Measurements from ENCODE around the gene SMCO3. TPM values are rescaled to one million over a fixed set of nuclear protein-coding genes. Genes with fewer than 3 reads are reported as not detected.

The SMCO3 gene
- total and polyA plus RNA-seq, 12 donors: 0.11 to 0.41 (median 0.26) TPM; not detected in 3

DNA sequence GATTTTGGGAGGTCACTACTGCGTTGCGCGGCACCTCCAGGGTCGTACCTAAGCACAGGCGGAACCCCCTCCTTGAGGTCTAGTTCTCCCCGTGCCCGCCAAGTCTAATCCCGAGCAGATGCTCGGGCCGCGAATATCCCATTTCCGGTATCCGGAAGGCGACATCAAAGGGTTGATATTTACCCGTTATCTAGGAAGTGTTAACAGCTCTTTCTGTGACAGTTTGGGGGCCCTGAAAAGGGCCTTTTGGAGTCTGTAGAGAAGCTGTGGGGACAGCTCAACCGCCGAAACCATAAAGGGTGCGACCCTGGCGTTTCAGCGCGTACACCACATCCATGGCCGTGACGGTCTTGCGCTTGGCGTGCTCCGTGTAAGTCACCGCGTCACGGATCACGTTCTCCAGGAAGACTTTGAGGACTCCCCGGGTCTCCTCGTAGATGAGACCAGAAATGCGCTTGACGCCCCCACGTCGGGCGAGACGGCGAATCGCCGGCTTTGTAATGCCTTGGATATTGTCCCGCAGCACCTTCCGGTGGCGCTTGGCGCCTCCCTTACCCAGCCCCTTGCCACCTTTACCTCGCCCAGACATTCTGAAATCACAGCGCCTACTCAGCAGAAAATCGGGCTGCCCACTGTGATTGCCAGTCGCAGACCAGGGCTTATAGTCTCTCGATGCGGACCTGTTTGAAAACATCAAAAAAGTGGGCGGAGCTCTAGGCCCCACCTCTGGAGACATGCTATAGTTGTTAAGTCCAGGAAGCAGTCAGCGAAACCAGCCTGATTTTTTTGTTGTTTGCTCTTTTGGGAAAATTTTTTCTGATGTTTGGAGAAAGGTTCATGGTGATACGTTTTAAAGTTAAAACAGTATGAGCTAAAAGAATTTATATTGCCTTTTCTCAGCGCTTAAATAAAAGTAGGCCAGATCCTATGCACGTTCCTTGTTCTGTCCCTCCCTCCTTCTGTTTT, 43.2 kb downstream of the SMCO3 start:
- H3K4me1 ChIP-seq (replicated peaks in 1 of 2): peaks cover 7 to 29% of the 10 kb centered on the region in 2 donors
- peak; percentile 94 to 99 (median 96) for DNase-seq
- no peaks in the 10 kb centered on the region for H3K27me3 ChIP-seq
- WGBS, 4 donors: 1% methylated on average over 16 to 56 of the region's 56 CpGs
- H3K4me3 ChIP-seq: peak overlapping the region; percentile 65 to 92 (median 81)
- peak overlapping the region; percentile 87 to 99 (median 95) for H3K27ac ChIP-seq
- no peaks in the 10 kb centered on the region for H3K36me3 ChIP-seq (replicated peaks in 1 of 2)
- peak; percentile 97 for TF ChIP-seq POLR2A (IDR thresholded peaks at IDR 0.05)
- TF ChIP-seq, protein P1, sequence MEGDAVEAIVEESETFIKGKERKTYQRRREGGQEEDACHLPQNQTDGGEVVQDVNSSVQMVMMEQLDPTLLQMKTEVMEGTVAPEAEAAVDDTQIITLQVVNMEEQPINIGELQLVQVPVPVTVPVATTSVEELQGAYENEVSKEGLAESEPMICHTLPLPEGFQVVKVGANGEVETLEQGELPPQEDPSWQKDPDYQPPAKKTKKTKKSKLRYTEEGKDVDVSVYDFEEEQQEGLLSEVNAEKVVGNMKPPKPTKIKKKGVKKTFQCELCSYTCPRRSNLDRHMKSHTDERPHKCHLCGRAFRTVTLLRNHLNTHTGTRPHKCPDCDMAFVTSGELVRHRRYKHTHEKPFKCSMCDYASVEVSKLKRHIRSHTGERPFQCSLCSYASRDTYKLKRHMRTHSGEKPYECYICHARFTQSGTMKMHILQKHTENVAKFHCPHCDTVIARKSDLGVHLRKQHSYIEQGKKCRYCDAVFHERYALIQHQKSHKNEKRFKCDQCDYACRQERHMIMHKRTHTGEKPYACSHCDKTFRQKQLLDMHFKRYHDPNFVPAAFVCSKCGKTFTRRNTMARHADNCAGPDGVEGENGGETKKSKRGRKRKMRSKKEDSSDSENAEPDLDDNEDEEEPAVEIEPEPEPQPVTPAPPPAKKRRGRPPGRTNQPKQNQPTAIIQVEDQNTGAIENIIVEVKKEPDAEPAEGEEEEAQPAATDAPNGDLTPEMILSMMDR (IDR thresholded peaks at IDR 0.05): no peak
- intact Hi-C loops (cut with DNase I): no loop called here
- H3K9me3 ChIP-seq (replicated peaks in 1 of 3): no peaks in the 10 kb centered on the region

DNA sequence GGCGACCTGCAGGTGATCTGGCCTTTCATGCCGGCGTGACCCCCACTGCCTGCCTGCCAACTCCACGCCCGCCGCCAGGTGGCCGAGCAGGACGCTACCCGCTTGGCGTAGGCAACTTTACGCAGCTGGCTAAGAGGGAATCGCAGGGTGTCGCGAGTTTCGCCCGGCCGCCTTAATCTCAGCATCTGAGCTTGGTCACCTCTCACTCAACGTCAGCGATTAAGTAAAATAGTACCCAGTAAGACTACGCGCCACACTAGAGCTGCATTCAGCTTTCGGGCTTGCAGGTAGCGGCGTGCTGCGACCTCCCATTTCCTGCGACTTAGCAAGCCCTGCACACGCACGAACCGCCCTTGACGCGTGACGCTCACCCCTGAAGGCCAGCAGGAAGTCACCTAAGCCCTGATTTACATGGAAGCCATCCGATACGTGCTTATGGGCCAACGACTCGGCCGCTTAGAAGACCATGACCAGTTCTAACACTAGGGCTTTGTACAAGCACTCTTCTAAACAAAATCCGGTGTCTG, 44.0 kb downstream of the SMCO3 start:
- Histone ChIP-seq H3K4me1 (replicated peaks in 1 of 2) (peaks cover 4 to 24% of the 10 kb centered on the region in 2 donors), H3K27ac (peak overlapping the region; percentile 87 to 99 (median 95)), H3K4me3 (peak overlapping the region; percentile 65 to 92 (median 81)), H3K9me3 (replicated peaks in 1 of 3) (no peaks in the 10 kb centered on the region), H3K36me3 (replicated peaks in 1 of 2) (no peaks in the 10 kb centered on the region), H3K27me3 (no peaks in the 10 kb centered on the region)
- intact Hi-C loops (cut with DNase I): no loop called here
- peak; percentile 85 to 94 (median 88) for DNase-seq
- 0 to 2% (median 1%) methylated on average over 13 to 38 of the region's 38 CpGs for WGBS, 4 donors
- peak; percentile 59 to 77 for TF ChIP-seq POLR2A (IDR thresholded peaks at IDR 0.05)
- TF ChIP-seq, protein P1 (IDR thresholded peaks at IDR 0.05): peak; percentile 63 to 95 (median 94)

DNA sequence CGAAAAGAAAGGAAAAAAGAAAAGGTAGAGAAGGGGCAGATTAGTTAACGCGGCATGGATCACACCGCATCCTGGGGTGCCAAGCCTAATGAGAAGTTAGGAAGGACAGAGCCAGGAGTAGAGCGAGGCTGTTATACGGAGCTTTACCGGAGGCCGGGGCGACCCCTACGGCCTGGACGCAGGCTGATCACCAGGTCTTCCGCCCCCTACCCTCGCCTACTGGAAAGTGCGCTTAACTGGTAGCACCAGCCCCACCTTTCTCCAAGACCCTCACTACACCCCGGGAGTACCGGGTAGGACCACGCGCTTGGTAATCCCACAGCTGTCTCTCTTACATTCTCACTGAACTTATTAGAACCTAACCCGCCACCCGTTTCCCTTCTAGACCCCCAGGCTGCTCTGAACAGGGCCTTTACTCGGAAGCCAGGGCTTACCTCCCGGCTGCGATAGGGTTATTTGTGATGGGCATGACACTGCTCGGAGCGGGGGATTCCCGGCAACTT, 44.5 kb downstream of the SMCO3 start:
- H3K27ac ChIP-seq: peak overlapping the region; percentile 87 to 99 (median 95)
- peaks cover 4 to 24% of the 10 kb centered on the region in 2 donors for H3K4me1 ChIP-seq (replicated peaks in 1 of 2)
- 0 to 3% (median 2%) methylated on average over 18 to 26 of the region's 26 CpGs for WGBS, 4 donors
- DNase-seq: peak in 6 of 7 donors; percentile 40 to 75 (median 52)
- no peaks in the 10 kb centered on the region for H3K27me3 ChIP-seq
- no peaks in the 10 kb centered on the region for H3K36me3 ChIP-seq (replicated peaks in 1 of 2)
- no peaks in the 10 kb centered on the region for H3K9me3 ChIP-seq (replicated peaks in 1 of 3)
- TF ChIP-seq POLR2A (IDR thresholded peaks at IDR 0.05): no peak
- TF ChIP-seq, protein P1 (IDR thresholded peaks at IDR 0.05): no peak
- peak overlapping the region; percentile 65 to 92 (median 81) for H3K4me3 ChIP-seq
- intact Hi-C loops (cut with DNase I): no loop called here

DNA sequence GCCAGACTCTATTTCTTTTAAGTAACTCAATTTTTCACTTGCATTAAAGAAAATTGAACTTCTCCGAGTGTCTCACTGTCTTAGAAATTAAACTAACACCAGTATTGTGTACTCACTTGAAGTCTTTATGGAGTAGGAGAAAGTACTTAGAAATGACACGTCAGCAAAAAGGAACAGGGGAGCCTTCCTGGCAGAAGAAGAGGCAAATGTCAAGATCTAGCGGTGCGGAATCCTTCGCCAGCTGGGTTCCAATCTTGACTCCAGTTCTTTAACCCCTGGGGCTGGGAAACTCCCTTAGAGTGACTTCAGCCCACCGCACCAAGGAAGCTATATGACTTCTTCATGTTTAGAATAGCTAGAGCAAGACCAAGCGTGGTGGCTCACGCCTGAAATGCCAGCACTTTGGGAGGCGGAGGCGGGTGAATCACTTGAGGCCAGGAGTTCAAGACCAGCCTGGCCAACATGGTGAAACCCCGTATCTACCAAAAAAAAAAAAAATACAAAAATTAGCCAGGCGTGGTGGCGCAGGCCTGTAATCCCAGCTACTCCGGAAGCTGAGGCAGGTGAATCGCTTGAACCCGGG, 45.1 kb downstream of the SMCO3 start:
- intact Hi-C loops (cut with DNase I): no loop called here
- DNase-seq: peak in 6 of 7 donors; percentile 32 to 65 (median 39)
- H3K9me3 ChIP-seq (replicated peaks in 1 of 3): no peaks in the 10 kb centered on the region
- no peaks in the 10 kb centered on the region for H3K27me3 ChIP-seq
- peaks cover 4 to 24% of the 10 kb centered on the region in 2 donors for H3K4me1 ChIP-seq (replicated peaks in 1 of 2)
- no peaks in the 10 kb centered on the region for H3K36me3 ChIP-seq (replicated peaks in 1 of 2)
- H3K27ac ChIP-seq: peak overlapping the region; percentile 87 to 99 (median 95)
- TF ChIP-seq, protein P1 (IDR thresholded peaks at IDR 0.05): no peak
- TF ChIP-seq POLR2A (IDR thresholded peaks at IDR 0.05): no peak
- peak overlapping the region; percentile 11 to 92 (median 70) for H3K4me3 ChIP-seq
- 34 to 37% (median 36%) methylated on average over 15 to 16 of the region's 16 CpGs for WGBS, 4 donors
